SH-SY5Y (cell line): ENCODE data around the gene PATE4.

ENCODE experiments used
- GATA2 ChIP-seq: IDR thresholded peaks from 2 replicates; pipeline ENCODE4 v1.6.1; 2011; ENCODE audit warnings: mild to moderate bottlenecking, low read depth, low read length
- GATA3 ChIP-seq: IDR thresholded peaks from 2 replicates; pipeline ENCODE4 v1.6.1; 2011; ENCODE audit warnings: low read depth, mild to moderate bottlenecking, low read length, moderate library complexity

PATE4 gene

GRCh38 chr11:125874556-125875124 is 41.5 kb downstream of the PATE4 start:
- TF ChIP-seq GATA2: no peak
- no peak for TF ChIP-seq GATA3

- TF ChIP-seq GATA3 (no peak), GATA2 (no peak)
These were observed 48.2 kb downstream of the PATE4 start for GRCh38 chr11:125881291-125881690.

GRCh38 chr11:125883375-125883774 is 50.3 kb downstream of the PATE4 start:
- no peak for TF ChIP-seq GATA2
- no peak for TF ChIP-seq GATA3

- TF ChIP-seq GATA2: no peak
- no peak for TF ChIP-seq GATA3
These were observed 53.9 kb downstream of the PATE4 start for GRCh38 chr11:125886997-125887372.

- no peak for TF ChIP-seq GATA2
- no peak for TF ChIP-seq GATA3
These were observed 54.5 kb downstream of the PATE4 start, which contains the start of gene HYLS1 for GRCh38 chr11:125887373-125888324. HYLS1 (plus strand) TSS chr11:125887668; CDS start chr11:125899369, 11,701 bp downstream.
